K562 (cell line): ENCODE results near the gene SEMA6C. TPM values are rescaled to one million over a fixed set of nuclear protein-coding genes. Genes with fewer than 3 reads are reported as not detected.

Source experiments
- ARHGAP35 ChIP-seq: fragments of 450-650 bp; IDR thresholded peaks from 2 replicates; pipeline ENCODE4 v1.6.1; 2018; ENCODE audit not compliant: partially characterized antibody
- CHD2 ChIP-seq: IDR thresholded peaks from 2 replicates; pipeline ENCODE4 v1.6.1; 2011; ENCODE audit warnings: low read depth, low read length
- E2F3 ChIP-seq: fragments of 250-450 bp; sonication (Bioruptor Pico); IDR thresholded peaks from 2 replicates; pipeline ENCODE4 v1.4.0; 2020; ENCODE audit warnings: mild to moderate bottlenecking
- EHMT2 ChIP-seq: fragments of 450-650 bp; IDR thresholded peaks from 2 replicates; pipeline ENCODE4 v1.6.1; 2018; ENCODE audit warnings: antibody characterized with exemption
- ESRRB ChIP-seq: fragments of 250-450 bp; sonication (Bioruptor Pico); IDR thresholded peaks from 2 replicates; pipeline ENCODE4 v1.5.0; 2020; ENCODE audit warnings: mild to moderate bottlenecking, moderate library complexity, borderline replicate concordance
- ETV1 ChIP-seq: fragments of 450-650 bp; conservative IDR thresholded peaks from 2 replicates; pipeline ENCODE4 v1.6.1; 2016; ENCODE audit warnings: missing genetic modification characterization, control low read depth, low read depth, missing compliant biosample characterization
- FOXP4 ChIP-seq: sonication (generic); formaldehyde crosslinking; IDR thresholded peaks from 2 replicates; pipeline ENCODE4 v1.8.0; 2022; ENCODE audit warnings: mild to moderate bottlenecking, missing genetic modification reagents, borderline replicate concordance
- HMG20B ChIP-seq: fragments of 250-450 bp; sonication (Bioruptor Pico); IDR thresholded peaks from 2 replicates; pipeline ENCODE4 v1.5.0; 2021; ENCODE audit warnings: mild to moderate bottlenecking
- HOXB6 ChIP-seq: fragments of 250-450 bp; sonication (Bioruptor Pico); IDR thresholded peaks from 2 replicates; pipeline ENCODE4 v1.5.1; 2022; ENCODE audit warnings: mild to moderate bottlenecking, borderline replicate concordance
- REST ChIP-seq, 2 experiments: fragments of 450-650 bp; formaldehyde crosslinking in 1 of 2; IDR thresholded peaks; 2 replicates each; pipeline versions ENCODE4 v1.4.0 to v1.6.1; 2014 to 2020; ENCODE audit warnings: mild to moderate bottlenecking in 2 of 2, borderline replicate concordance in 1 of 2, low read depth in 1 of 2
- SRF ChIP-seq, 2 experiments: fragments of 250-450, 450-650 bp in 1 of 2; sonication (Bioruptor Pico) in 1 of 2; sonication (generic) in 1 of 2; formaldehyde crosslinking; IDR thresholded peaks; 2 replicates each; pipeline versions ENCODE4 v1.5.0 to v1.5.1; 2020 to 2022; ENCODE audit warnings: mild to moderate bottlenecking in 1 of 2, missing genetic modification reagents in 1 of 2
- ZNF140 ChIP-seq: fragments of 250-450 bp; sonication (Bioruptor Pico); IDR thresholded peaks from 2 replicates; pipeline ENCODE4 v1.8.0; 2021; ENCODE audit warnings: moderate library complexity, mild to moderate bottlenecking, inconsistent platforms
- polyA plus RNA-seq, 8 experiments: library from polyadenylated mRNA; depleted of rRNA in 4 of 8; stranded (reverse) in 5 of 8; unstranded in 3 of 8; fragments of >200 nt; fragmentation: Nextera tagmentation in 2 of 8; fragmentation: Illumina TruSeq in 1 of 8; extraction: Ambion mirVana in 2 of 8; extraction: Trizol in 1 of 8; gene quantifications; 2 replicates each; pipeline versions ENCODE4 v1.2.1 to v1.2.3, GENCODE V29; 2011 to 2014; ENCODE audit warnings: inconsistent platforms in 1 of 8, missing spikeins in 1 of 8
- total RNA-seq, 7 experiments: library from RNA; depleted of rRNA in 6 of 7; stranded (reverse); fragments of >200 nt in 6 of 7; fragmentation: Illumina TruSeq in 2 of 7; extraction: Trizol in 2 of 7; gene quantifications; 2 replicates each; pipeline versions ENCODE4 v1.2.1 to v1.2.3, GENCODE V29; 2011 to 2021; ENCODE audit warnings: low replicate concordance in 1 of 7
- TF ChIP-seq, protein P1 (sequence below): fragments of 250-450 bp; sonication (Bioruptor Pico); IDR thresholded peaks from 2 replicates; pipeline ENCODE4 v1.4.0; 2020; ENCODE audit warnings: mild to moderate bottlenecking, moderate library complexity

SEMA6C gene
- total and polyA plus RNA-seq, 9 of the 15 experiments (the other 6 are each of a cell fraction or from before 2014, with no cell fraction given), result 0.03 to 4.6 (median 0.95) TPM

- TF ChIP-seq, protein P1, sequence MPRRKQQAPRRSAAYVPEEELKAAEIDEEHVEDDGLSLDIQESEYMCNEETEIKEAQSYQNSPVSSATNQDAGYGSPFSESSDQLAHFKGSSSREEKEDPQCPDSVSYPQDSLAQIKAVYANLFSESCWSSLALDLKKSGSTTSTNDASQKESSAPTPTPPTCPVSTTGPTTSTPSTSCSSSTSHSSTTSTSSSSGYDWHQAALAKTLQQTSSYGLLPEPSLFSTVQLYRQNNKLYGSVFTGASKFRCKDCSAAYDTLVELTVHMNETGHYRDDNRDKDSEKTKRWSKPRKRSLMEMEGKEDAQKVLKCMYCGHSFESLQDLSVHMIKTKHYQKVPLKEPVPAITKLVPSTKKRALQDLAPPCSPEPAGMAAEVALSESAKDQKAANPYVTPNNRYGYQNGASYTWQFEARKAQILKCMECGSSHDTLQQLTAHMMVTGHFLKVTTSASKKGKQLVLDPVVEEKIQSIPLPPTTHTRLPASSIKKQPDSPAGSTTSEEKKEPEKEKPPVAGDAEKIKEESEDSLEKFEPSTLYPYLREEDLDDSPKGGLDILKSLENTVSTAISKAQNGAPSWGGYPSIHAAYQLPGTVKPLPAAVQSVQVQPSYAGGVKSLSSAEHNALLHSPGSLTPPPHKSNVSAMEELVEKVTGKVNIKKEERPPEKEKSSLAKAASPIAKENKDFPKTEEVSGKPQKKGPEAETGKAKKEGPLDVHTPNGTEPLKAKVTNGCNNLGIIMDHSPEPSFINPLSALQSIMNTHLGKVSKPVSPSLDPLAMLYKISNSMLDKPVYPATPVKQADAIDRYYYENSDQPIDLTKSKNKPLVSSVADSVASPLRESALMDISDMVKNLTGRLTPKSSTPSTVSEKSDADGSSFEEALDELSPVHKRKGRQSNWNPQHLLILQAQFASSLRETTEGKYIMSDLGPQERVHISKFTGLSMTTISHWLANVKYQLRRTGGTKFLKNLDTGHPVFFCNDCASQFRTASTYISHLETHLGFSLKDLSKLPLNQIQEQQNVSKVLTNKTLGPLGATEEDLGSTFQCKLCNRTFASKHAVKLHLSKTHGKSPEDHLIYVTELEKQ, result no peak
- TF ChIP-seq CHD2 (no peak), ETV1 (tag) (no peak), REST (IDR thresholded peaks at IDR 0.05; ENCODE audit: borderline replicate concordance) (peak; percentile 52; the same call in 1 of the 2 replicates), REST (CRISPR knock-in tag; IDR thresholded peaks at IDR 0.05; ENCODE audit: low read depth) (no peak), HOXB6 (CRISPR knock-in tag) (no peak), SRF (CRISPR knock-in tag; IDR thresholded peaks at IDR 0.05) (peak in 1 of 2 experiments; percentile 61; a peak in 1 of 4 replicates), ESRRB (CRISPR knock-in tag) (no peak), HMG20B (no peak), FOXP4 (CRISPR knock-in tag) (no peak), E2F3 (no peak), ARHGAP35 (no peak), EHMT2 (peak; percentile 75), ZNF140 (CRISPR knock-in tag) (no peak)
These were observed 1.7 kb downstream of the SEMA6C start (continued) for GRCh38 chr1:151144474-151145303.
